ENCODE measurements around the gene PAPLN. TPM values are rescaled to one million over a fixed set of nuclear protein-coding genes. Genes with fewer than 3 reads are reported as not detected.

Gene PAPLN
- total RNA-seq, 2 donors from 2014 or later, result 9.6 to 13.5 TPM

DNA sequence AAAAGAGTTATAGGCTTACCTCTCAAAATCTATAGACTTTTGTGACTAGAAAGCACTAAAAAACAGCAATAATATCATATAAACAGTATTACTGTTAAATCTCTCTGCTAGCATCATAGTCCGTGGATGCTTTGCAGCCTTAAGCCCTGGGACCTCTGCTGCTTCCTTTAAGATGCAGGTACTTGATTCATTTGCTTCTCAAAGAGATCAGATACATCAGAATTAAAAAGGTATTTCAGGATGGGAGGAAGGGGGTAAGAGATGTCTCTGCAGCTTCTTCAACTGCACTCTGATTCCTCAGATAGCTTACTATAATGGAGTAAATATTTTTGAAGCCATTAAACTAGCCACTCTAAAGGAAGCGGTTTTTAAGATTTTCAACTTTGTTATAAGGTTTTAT, 49.3 kb downstream of the PAPLN start:
- WGBS, 2 donors, result 89 to 96% methylated on average over 2 of the region's 2 CpGs
- peaks cover 0 to 18% of the 10 kb centered on the region in 2 donors for H3K36me3 ChIP-seq (replicated peaks in 1 of 2; ENCODE audit: insufficient read depth in 1 of 2, low read depth in 2 of 2)
- H3K4me3 ChIP-seq, result no peak overlapping the region
- peaks cover 4% of the 10 kb centered on the region for H3K4me1 ChIP-seq
- intact Hi-C loops (cut with DNase I), result no loop called here
- ATAC-seq (no peak), DNase-seq (no peak)
- no peak overlapping the region for H3K27ac ChIP-seq
- TF ChIP-seq, protein P1, sequence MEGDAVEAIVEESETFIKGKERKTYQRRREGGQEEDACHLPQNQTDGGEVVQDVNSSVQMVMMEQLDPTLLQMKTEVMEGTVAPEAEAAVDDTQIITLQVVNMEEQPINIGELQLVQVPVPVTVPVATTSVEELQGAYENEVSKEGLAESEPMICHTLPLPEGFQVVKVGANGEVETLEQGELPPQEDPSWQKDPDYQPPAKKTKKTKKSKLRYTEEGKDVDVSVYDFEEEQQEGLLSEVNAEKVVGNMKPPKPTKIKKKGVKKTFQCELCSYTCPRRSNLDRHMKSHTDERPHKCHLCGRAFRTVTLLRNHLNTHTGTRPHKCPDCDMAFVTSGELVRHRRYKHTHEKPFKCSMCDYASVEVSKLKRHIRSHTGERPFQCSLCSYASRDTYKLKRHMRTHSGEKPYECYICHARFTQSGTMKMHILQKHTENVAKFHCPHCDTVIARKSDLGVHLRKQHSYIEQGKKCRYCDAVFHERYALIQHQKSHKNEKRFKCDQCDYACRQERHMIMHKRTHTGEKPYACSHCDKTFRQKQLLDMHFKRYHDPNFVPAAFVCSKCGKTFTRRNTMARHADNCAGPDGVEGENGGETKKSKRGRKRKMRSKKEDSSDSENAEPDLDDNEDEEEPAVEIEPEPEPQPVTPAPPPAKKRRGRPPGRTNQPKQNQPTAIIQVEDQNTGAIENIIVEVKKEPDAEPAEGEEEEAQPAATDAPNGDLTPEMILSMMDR (IDR thresholded peaks at IDR 0.05), result no peak
- no peak for TF ChIP-seq POLR2A (IDR thresholded peaks at IDR 0.05)
- H3K27me3 ChIP-seq, result no peaks in the 10 kb centered on the region
- no peaks in the 10 kb centered on the region for H3K9me3 ChIP-seq

DNA sequence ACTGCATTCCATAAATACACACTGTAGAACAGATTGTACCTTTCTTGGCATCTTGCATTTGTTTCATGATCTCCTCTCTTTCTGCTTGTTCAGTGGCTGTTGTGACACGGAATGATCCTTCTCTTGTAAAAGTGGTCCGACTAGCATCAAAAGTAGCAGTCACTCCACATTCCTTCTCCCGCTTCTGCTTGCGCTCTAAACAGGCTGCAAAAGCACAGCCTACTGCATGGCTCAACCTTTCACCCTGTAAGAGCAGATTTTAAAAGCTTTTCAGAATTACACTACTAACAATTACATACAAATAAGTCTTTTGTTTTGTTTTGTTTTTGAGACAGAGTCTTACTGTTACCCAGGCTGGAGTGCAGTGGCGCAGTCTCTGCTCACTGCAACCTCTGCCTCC, 49.8 kb downstream of the PAPLN start:
- TF ChIP-seq, protein P1 (IDR thresholded peaks at IDR 0.05), result no peak
- TF ChIP-seq POLR2A (IDR thresholded peaks at IDR 0.05), result no peak
- Histone ChIP-seq H3K27me3 (no peaks in the 10 kb centered on the region), H3K36me3 (replicated peaks in 1 of 2; ENCODE audit: insufficient read depth in 1 of 2, low read depth in 2 of 2) (peaks cover 0 to 16% of the 10 kb centered on the region in 2 donors), H3K4me1 (peaks cover 4% of the 10 kb centered on the region), H3K9me3 (no peaks in the 10 kb centered on the region), H3K27ac (no peak overlapping the region), H3K4me3 (no peak overlapping the region)
- intact Hi-C loops (cut with DNase I), result no loop called here
- 92 to 94% methylated on average over 5 of the region's 5 CpGs for WGBS, 2 donors
- ATAC-seq (no peak), DNase-seq (no peak)

DNA sequence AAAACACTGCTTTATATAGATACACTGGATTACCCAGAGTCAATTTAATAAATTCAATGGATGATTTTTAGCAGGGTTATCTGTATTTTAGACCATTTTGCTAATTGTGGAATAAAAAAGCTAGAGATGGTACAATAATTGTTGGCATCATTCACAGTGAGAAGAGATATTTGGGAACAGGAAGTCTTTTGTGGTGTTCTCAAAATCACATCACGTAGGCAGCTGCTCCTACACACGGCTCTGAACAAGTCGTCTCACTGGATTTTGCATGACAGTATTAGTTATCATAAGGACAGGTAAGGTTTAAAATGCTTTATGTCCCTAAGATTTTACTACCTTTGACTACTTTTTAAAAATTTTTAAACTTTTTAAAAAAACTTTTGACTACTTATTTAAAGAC, 52.0 kb downstream of the PAPLN start:
- intact Hi-C loops (cut with DNase I), result no loop called here
- TF ChIP-seq, protein P1 (IDR thresholded peaks at IDR 0.05), result no peak
- no peak for TF ChIP-seq POLR2A (IDR thresholded peaks at IDR 0.05)
- 87 to 92% methylated on average over 3 of the region's 3 CpGs for WGBS, 2 donors
- H3K36me3 ChIP-seq (replicated peaks in 1 of 2; ENCODE audit: insufficient read depth in 1 of 2, low read depth in 2 of 2), result peaks cover 0 to 4% of the 10 kb centered on the region in 2 donors
- no peaks in the 10 kb centered on the region for H3K27me3 ChIP-seq
- DNase-seq (no peak), ATAC-seq (no peak)
- no peak overlapping the region for H3K4me3 ChIP-seq
- no peaks in the 10 kb centered on the region for H3K9me3 ChIP-seq
- H3K27ac ChIP-seq, result no peak overlapping the region
- H3K4me1 ChIP-seq, result peaks cover 4% of the 10 kb centered on the region

DNA sequence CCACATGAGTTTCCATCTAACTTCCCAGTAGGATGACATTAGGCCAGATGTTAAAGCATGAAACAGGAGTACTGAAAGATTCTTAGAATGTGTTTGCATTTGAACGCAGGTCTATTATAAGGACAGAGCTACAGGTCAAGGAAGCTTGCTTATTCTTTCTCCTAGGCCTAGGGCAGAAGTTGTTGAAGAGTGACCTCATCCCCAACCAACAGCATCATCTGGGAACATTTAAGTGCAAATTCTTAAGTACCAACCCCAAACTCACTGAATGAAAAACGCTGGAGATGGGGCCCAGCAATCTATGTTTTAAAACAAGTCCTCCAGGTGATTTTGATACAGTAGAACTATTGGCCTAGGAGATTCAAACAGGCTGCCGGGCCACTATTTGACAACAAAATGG, 52.4 kb downstream of the PAPLN start:
- H3K9me3 ChIP-seq, result no peaks in the 10 kb centered on the region
- ATAC-seq (no peak), DNase-seq (no peak)
- TF ChIP-seq, protein P1 (IDR thresholded peaks at IDR 0.05), result no peak
- no peak for TF ChIP-seq POLR2A (IDR thresholded peaks at IDR 0.05)
- H3K36me3 ChIP-seq (replicated peaks in 1 of 2; ENCODE audit: insufficient read depth in 1 of 2, low read depth in 2 of 2), result peaks cover 0 to 4% of the 10 kb centered on the region in 2 donors
- H3K27ac ChIP-seq, result no peak overlapping the region
- WGBS, 2 donors, result 65 to 70% methylated on average over 3 of the region's 3 CpGs
- no peak overlapping the region for H3K4me3 ChIP-seq
- intact Hi-C loops (cut with DNase I), result loop anchor here (5.0 kb wide), 1 partner anchor 183 kb away; no protein-coding TSS in a partner anchor
- peaks cover 4% of the 10 kb centered on the region for H3K4me1 ChIP-seq
- no peaks in the 10 kb centered on the region for H3K27me3 ChIP-seq

DNA sequence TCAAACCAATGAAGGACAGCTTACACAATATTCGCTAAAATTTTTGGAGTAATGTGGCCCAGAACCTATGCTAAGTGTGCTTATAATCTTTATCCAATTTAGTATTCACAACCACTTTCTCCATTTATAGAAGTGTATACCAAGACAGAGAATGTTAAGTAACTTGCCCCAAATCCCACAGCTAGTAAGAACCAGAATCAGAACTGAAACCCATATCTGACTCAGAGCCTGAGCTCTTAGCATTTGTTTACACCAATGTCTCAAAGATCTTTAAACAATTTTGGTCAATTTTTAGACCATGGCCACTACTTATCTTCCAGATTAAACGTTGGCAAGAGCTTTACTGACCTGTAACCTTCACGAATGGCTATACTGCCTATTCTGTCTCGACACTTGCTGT, 53.0 kb downstream of the PAPLN start:
- intact Hi-C loops (cut with DNase I), result loop anchor here (5.0 kb wide), 1 partner anchor 182 kb away; no protein-coding TSS in a partner anchor
- DNase-seq (no peak), ATAC-seq (no peak)
- Histone ChIP-seq H3K4me3 (no peak overlapping the region), H3K9me3 (no peaks in the 10 kb centered on the region), H3K27me3 (no peaks in the 10 kb centered on the region), H3K36me3 (replicated peaks in 1 of 2; ENCODE audit: insufficient read depth in 1 of 2, low read depth in 2 of 2) (peaks cover 0 to 4% of the 10 kb centered on the region in 2 donors), H3K4me1 (peaks cover 7% of the 10 kb centered on the region), H3K27ac (no peak overlapping the region)
- 37 to 39% methylated on average over 4 of the region's 4 CpGs for WGBS, 2 donors
- TF ChIP-seq POLR2A (IDR thresholded peaks at IDR 0.05), result no peak
- TF ChIP-seq, protein P1 (IDR thresholded peaks at IDR 0.05), result no peak
